ENCODE measurements around the gene GPANK1. TPM values are rescaled to one million over a fixed set of nuclear protein-coding genes. Genes with fewer than 3 reads are reported as not detected.
A peak's percentile ranks its signal among the peaks of the same experiment; 100 is the strongest.
"Not testable (repeated sequence)": the region's sequence is repeated elsewhere in the genome, so short reads cannot be mapped to it uniquely, and the experiment has no call there.

The GPANK1 gene
- 10 to 100 TPM; 34.4 to 42.9 TPM for total RNA-seq

- Mint-ChIP-seq H3K36me3 (ENCODE audit: low read depth) (peaks cover 70% of the 10 kb centered on the region), H3K27ac (peak within 1 kb of the TSS; percentile 94), H3K9me3 (no peaks in the 10 kb centered on the region), H3K4me1 (peaks cover 67% of the 10 kb centered on the region), H3K27me3 (no peaks in the 10 kb centered on the region), H3K4me3 (peak within 1 kb of the TSS; percentile 87)
- DNase-seq: peak; percentile 95
- POLR2A ChIA-PET: interaction anchor here (0.7 to 0.8 kb wide), 4 partner anchors 13 to 239 kb away, joined by 3 to 6 read pairs (median 4); partner anchors contain the start of genes BAG6 and HSPA1B
- CTCF ChIA-PET: interaction anchor here (0.9 to 4.7 kb wide), 5 partner anchors 12 to 233 kb away, joined by 3 to 32 read pairs (median 3); partner anchors contain the start of genes APOM and BAG6
Measured at GRCh38 chr6:31664790-31665500, at the start of gene GPANK1. GPANK1 (minus strand) TSS chr6:31664997; CDS start chr6:31664478, 519 bp downstream.

GRCh38 chr6:31713991-31714684 is 49.3 kb upstream of the GPANK1 start:
- DNase-seq: no peak
- Mint-ChIP-seq H3K36me3 (ENCODE audit: low read depth) (no peaks in the 10 kb centered on the region), H3K27ac (peak overlapping the region; percentile 38), H3K9me3 (no peaks in the 10 kb centered on the region), H3K27me3 (peaks cover 7% of the 10 kb centered on the region), H3K4me1 (peaks cover 29% of the 10 kb centered on the region), H3K4me3 (no peak overlapping the region)
- ChIA-PET POLR2A (no interaction called here), CTCF (interaction anchor here (0.8 to 2.6 kb wide), 5 partner anchors 8 to 69 kb away, joined by 3 to 13 read pairs (median 4); partner anchors contain the start of genes ABHD16A, LY6G6C and MPIG6B)

GRCh38 chr6:31713465-31713864 is 48.7 kb upstream of the GPANK1 start:
- Mint-ChIP-seq H3K9me3 (no peaks in the 10 kb centered on the region), H3K27me3 (peaks cover 7% of the 10 kb centered on the region), H3K4me3 (no peak overlapping the region), H3K4me1 (peaks cover 29% of the 10 kb centered on the region), H3K36me3 (ENCODE audit: low read depth) (no peaks in the 10 kb centered on the region), H3K27ac (no peak overlapping the region)
- ChIA-PET POLR2A (no interaction called here), CTCF (interaction anchor here (0.8 to 2.6 kb wide), 3 partner anchors 9 to 69 kb away, joined by 3 to 13 read pairs (median 4); partner anchors contain the start of genes LY6G6C and MPIG6B)
- DNase-seq: no peak

- peak; percentile 38 for DNase-seq
- Mint-ChIP-seq H3K27ac (peak overlapping the region; percentile 25), H3K9me3 (no peaks in the 10 kb centered on the region), H3K4me3 (no peak overlapping the region), H3K27me3 (peaks cover 7% of the 10 kb centered on the region), H3K4me1 (peaks cover 29% of the 10 kb centered on the region), H3K36me3 (ENCODE audit: low read depth) (no peaks in the 10 kb centered on the region)
- POLR2A ChIA-PET: no interaction called here
- CTCF ChIA-PET: interaction anchor here (0.7 to 2.6 kb wide), 5 partner anchors 9 to 113 kb away, joined by 3 to 13 read pairs (median 3); partner anchors contain the start of genes ABHD16A, DDAH2, LY6G6C and MPIG6B
Measured at GRCh38 chr6:31712296-31712695, 47.5 kb upstream of the GPANK1 start.

- Mint-ChIP-seq H3K9me3 (no peaks in the 10 kb centered on the region), H3K27ac (peak overlapping the region; percentile 72), H3K27me3 (peaks cover 7% of the 10 kb centered on the region), H3K4me1 (peaks cover 29% of the 10 kb centered on the region), H3K4me3 (no peak overlapping the region), H3K36me3 (ENCODE audit: low read depth) (no peaks in the 10 kb centered on the region)
- DNase-seq: no peak
- ChIA-PET CTCF (interaction anchor here (0.5 to 1.4 kb wide), 6 partner anchors 8 to 145 kb away, joined by 3 read pairs; partner anchors contain the start of genes ABHD16A and DDAH2), POLR2A (no interaction called here)
Measured at GRCh38 chr6:31711233-31711632, 46.4 kb upstream of the GPANK1 start.

GRCh38 chr6:31710523-31711219 is 45.9 kb upstream of the GPANK1 start:
- Mint-ChIP-seq H3K4me1 (peaks cover 29% of the 10 kb centered on the region), H3K27ac (peak overlapping the region; percentile 48), H3K36me3 (ENCODE audit: low read depth) (no peaks in the 10 kb centered on the region), H3K27me3 (peaks cover 7% of the 10 kb centered on the region), H3K9me3 (no peaks in the 10 kb centered on the region), H3K4me3 (no peak overlapping the region)
- CTCF ChIA-PET: interaction anchor here (0.5 to 1.1 kb wide), 3 partner anchors 17 to 144 kb away, joined by 3 read pairs; no protein-coding TSS in a partner anchor
- DNase-seq: no peak
- POLR2A ChIA-PET: no interaction called here

- H3K27me3 Mint-ChIP-seq; H3K27ac Mint-ChIP-seq; DNase-seq; H3K4me3 Mint-ChIP-seq; H3K9me3 Mint-ChIP-seq; H3K36me3 Mint-ChIP-seq (ENCODE audit: low read depth); POLR2A ChIA-PET: not testable (repeated sequence)
- CTCF ChIA-PET: interaction anchor here (1.2 kb wide), 1 partner anchor 22 kb away, joined by 6 read pairs; no protein-coding TSS in a partner anchor
- H3K4me1 Mint-ChIP-seq: peaks cover 29% of the 10 kb centered on the region
Measured at GRCh38 chr6:31709157-31709556, 44.4 kb upstream of the GPANK1 start.

- Mint-ChIP-seq H3K9me3 (no peaks in the 10 kb centered on the region), H3K27ac (no peak overlapping the region), H3K4me1 (peaks cover 32% of the 10 kb centered on the region), H3K27me3 (peaks cover 5% of the 10 kb centered on the region), H3K36me3 (ENCODE audit: low read depth) (no peaks in the 10 kb centered on the region), H3K4me3 (no peak overlapping the region)
- DNase-seq: no peak
- ChIA-PET POLR2A (no interaction called here), CTCF (no interaction called here)
Measured at GRCh38 chr6:31708224-31708623, 43.4 kb upstream of the GPANK1 start.

- POLR2A ChIA-PET: no interaction called here
- DNase-seq: no peak
- no peaks in the 10 kb centered on the region for H3K9me3 Mint-ChIP-seq
- H3K4me3 Mint-ChIP-seq: no peak overlapping the region
- CTCF ChIA-PET: no interaction called here
- H3K27me3 Mint-ChIP-seq: peaks cover 1% of the 10 kb centered on the region
- peaks cover 1% of the 10 kb centered on the region for H3K36me3 Mint-ChIP-seq (ENCODE audit: low read depth)
- no peak overlapping the region for H3K27ac Mint-ChIP-seq
- peaks cover 31% of the 10 kb centered on the region for H3K4me1 Mint-ChIP-seq
Measured at GRCh38 chr6:31707701-31708100, 42.9 kb upstream of the GPANK1 start.

GRCh38 chr6:31706599-31706998 is 41.8 kb upstream of the GPANK1 start, which contains the start of gene LY6G6F:
LY6G6F (plus strand) TSS chr6:31706866; CDS start chr6:31706907, 41 bp downstream.
- Mint-ChIP-seq H3K36me3 (ENCODE audit: low read depth) (peaks cover 7% of the 10 kb centered on the region), H3K27me3 (no peaks in the 10 kb centered on the region), H3K27ac (no peak within 1 kb of the TSS), H3K4me1 (peaks cover 28% of the 10 kb centered on the region), H3K9me3 (no peaks in the 10 kb centered on the region), H3K4me3 (no peak within 1 kb of the TSS)
- no peak for DNase-seq
- ChIA-PET POLR2A (no interaction called here), CTCF (interaction anchor here (0.6 kb wide), 1 partner anchor 194 kb away, joined by 3 read pairs; no protein-coding TSS in a partner anchor)

- DNase-seq: no peak
- ChIA-PET POLR2A (no interaction called here), CTCF (interaction anchor here (0.6 kb wide), 2 partner anchors 81 to 195 kb away, joined by 3 read pairs; no protein-coding TSS in a partner anchor)
- H3K36me3 Mint-ChIP-seq (ENCODE audit: low read depth): peaks cover 12% of the 10 kb centered on the region
- no peak overlapping the region for H3K4me3 Mint-ChIP-seq
- H3K27me3 Mint-ChIP-seq: no peaks in the 10 kb centered on the region
- H3K27ac Mint-ChIP-seq: no peak overlapping the region
- H3K4me1 Mint-ChIP-seq: peaks cover 28% of the 10 kb centered on the region
- H3K9me3 Mint-ChIP-seq: no peaks in the 10 kb centered on the region
Measured at GRCh38 chr6:31705931-31706330, 41.1 kb upstream of the GPANK1 start.
